SH-SY5Y (cell line): ENCODE results near the gene FOXD3.

Experiments used
- GATA2 ChIP-seq: IDR thresholded peaks from 2 replicates; pipeline ENCODE4 v1.6.1; 2011; ENCODE audit warnings: mild to moderate bottlenecking, low read depth, low read length
- GATA3 ChIP-seq: IDR thresholded peaks from 2 replicates; pipeline ENCODE4 v1.6.1; 2011; ENCODE audit warnings: low read depth, mild to moderate bottlenecking, low read length, moderate library complexity

DNA sequence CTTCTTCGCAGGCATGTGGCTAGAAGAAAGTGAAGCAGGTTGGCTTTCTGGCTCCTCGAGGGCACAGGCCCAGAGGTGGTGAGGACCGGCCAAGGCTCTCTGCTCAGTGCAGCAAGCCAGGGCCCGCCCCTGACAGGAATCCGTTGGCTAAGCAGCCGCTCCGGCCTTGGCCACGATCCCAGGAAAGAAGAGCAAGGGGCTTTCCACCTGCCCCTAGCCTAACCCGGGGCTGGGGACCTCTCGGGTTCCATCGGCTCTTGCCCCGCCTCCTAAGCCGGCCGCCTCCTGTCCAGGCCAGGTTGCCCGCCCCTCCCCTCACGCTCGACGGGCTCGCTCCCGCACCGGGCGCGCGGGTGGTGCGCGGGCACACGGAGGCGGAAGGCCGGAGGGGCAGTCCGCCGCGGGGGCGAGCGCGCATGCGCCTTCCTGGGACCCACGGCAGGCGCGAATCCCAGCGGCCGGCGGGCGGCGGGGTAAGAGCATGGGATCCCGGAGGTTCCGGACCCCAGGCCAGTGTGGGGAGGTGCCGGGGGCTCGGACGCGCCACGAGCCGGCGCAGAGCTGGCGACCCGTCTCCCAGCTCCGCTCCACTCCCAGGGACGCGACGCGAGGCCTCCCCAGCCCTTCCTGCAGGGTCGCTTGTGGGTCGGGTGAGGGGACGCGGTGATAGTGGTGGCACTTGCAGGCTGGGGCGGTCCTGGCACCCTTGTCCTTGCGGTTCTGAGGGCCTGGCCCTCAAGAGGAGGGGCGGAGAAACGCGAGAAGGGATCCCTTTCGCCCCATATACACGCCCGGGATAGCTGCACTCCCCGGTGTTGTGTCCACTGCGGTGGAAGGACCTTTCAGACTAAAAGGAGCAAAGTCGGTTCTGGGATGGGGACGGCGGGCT is 45.1 kb downstream of the FOXD3 start, which contains the start of gene ALG6:
- TF ChIP-seq GATA2 (no peak; the same call in 1 of the 2 replicates), GATA3 (no peak)
